Prostate gland (tissue), 2 donors: Measurements from ENCODE around the gene DSCAM. TPM values are rescaled to one million over a fixed set of nuclear protein-coding genes. Genes with fewer than 3 reads are reported as not detected.

ENCODE experiments used
- DNase-seq: peaks from one replicate; pipeline ENCODE4 v3.0.0-alpha.2; 2019; ENCODE audit warnings: low spot score
- H3K27ac ChIP-seq, 2 donors: fragments of 200-600 bp; sonication (generic); 2 replicates each; pipeline ENCODE4 v1.5.1; 2017 to 2019
- H3K27me3 ChIP-seq: fragments of 200-600 bp; sonication (generic); replicated peaks from 2 replicates; pipeline ENCODE4 v1.5.1; 2019; ENCODE audit not compliant: insufficient read depth
- H3K36me3 ChIP-seq, 2 donors: fragments of 200-600 bp; sonication (generic); 1 replicate in 1 of 2; 2 replicates in 1 of 2; pipeline versions ENCODE4 v1.5.1 to v1.8.1; 2017 to 2019
- H3K4me1 ChIP-seq: fragments of 200-600 bp; sonication (generic); replicated peaks from 2 replicates; pipeline ENCODE4 v1.5.1; 2019
- H3K4me3 ChIP-seq, 2 donors: fragments of 200-600 bp; sonication (generic); 2 replicates each; pipeline ENCODE4 v1.5.1; 2017 to 2019
- H3K9me3 ChIP-seq: fragments of 200-600 bp; sonication (generic); 2 replicates; pipeline ENCODE4 v1.5.1; 2017
- CTCF ChIP-seq, 4 experiments: fragments of 200-600 bp in 2 of 4; fragments of 450-650 bp in 2 of 4; sonication (generic) in 2 of 4; IDR thresholded peaks; 1 replicate in 3 of 4; 2 replicates in 1 of 4; pipeline ENCODE4 v1.5.1; 2016 to 2019; ENCODE audit warnings: antibody characterized with exemption in 4 of 4, mild to moderate bottlenecking in 2 of 4, moderate library complexity in 2 of 4
- POLR2A ChIP-seq: fragments of 450-650 bp; IDR thresholded peaks from one replicate; pipeline ENCODE4 v1.6.1; 2016; ENCODE audit warnings: antibody characterized with exemption, mild to moderate bottlenecking
- POLR2AphosphoS5 ChIP-seq: sonication (generic); formaldehyde crosslinking; IDR thresholded peaks from one replicate; pipeline ENCODE4 v1.6.1; 2017; ENCODE audit warnings: antibody characterized with exemption
- WGBS: methylation state at CpG from one replicate; pipeline ENCODE4 v1.1.5; 2018; 5-methylcytosine and 5-hydroxymethylcytosine counted together
- intact Hi-C: fragments of 100-400 bp; cut with DNase I; formaldehyde crosslinking; loops from one replicate; pipeline ENCODE4 v1.14.2; 2022
- microRNA-seq: library from miRNA; unstranded; fragments of <30 nt; microRNA quantifications from one replicate; pipeline ENCODE4, GENCODE V29; 2016
- small RNA-seq, 2 donors: library from RNA; depleted of rRNA; stranded (forward); fragments of <200 nt; gene quantifications; one replicate each; pipeline ENCODE3, GENCODE V24; 2016
- total RNA-seq, 2 donors: library from RNA; depleted of rRNA; stranded (reverse); fragments of >200 nt; gene quantifications; one replicate each; pipeline ENCODE4 v1.1.0, GENCODE V29; 2016

DSCAM gene
- total RNA-seq, 2 donors from 2014 or later, result under 0.01 to 1.6 TPM

DNA sequence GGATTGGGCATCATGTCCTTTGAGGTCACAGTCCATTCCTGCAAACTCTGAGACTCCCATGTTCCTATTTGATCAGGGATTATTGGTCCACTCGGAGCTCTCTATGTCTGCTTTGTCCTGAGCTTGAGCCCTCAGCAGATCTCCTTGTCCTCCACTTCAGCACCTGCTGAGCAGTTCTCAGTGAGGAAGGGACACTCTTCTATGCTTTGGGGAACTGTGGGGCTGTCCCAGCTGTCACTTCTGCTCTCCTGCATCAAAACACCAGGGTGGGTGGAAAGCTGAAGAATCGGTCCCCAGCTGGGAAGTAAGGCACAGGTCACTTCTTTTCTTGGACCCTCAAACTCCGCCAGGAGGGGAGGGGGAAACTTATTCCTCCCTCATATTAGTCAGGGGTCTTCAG lies 880.2 kb downstream of the DSCAM start:
- intact Hi-C loops, result no loop called here
- H3K4me1 ChIP-seq, result no peaks in the 10 kb centered on the region
- H3K27ac ChIP-seq, result no peak overlapping the region
- no peak for TF ChIP-seq POLR2A
- H3K36me3 ChIP-seq, result no peaks in the 10 kb centered on the region
- H3K27me3 ChIP-seq, result no peaks in the 10 kb centered on the region
- no peak overlapping the region for H3K4me3 ChIP-seq
- DNase-seq, result no peak
- 96% methylated on average over 3 of the region's 3 CpGs for WGBS
- no peaks in the 10 kb centered on the region for H3K9me3 ChIP-seq

DNA sequence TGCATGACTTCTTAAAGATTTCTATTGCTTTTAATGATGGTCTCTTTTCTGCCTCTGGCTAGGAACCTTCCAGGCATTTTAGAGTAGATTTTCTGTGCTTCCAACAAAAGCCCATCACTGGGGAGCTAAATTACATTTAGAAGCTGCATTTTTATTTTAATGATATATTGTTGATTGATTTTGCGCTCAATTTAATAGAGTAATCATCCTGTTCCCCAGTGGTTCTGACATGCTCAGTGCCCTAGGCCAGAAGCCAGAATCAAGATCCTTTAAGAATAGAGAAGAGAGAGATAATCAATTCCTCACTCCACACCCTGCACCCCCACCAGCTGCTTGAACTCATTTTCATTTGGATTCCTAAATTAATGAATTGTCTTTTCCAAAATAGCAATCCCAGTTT lies 881.9 kb downstream of the DSCAM start:
- no peaks in the 10 kb centered on the region for H3K4me1 ChIP-seq
- WGBS, result 42% methylated on average over 1 of the region's 1 CpG
- H3K36me3 ChIP-seq, result no peaks in the 10 kb centered on the region
- no peaks in the 10 kb centered on the region for H3K27me3 ChIP-seq
- no peak overlapping the region for H3K4me3 ChIP-seq
- H3K9me3 ChIP-seq, result no peaks in the 10 kb centered on the region
- DNase-seq, result no peak
- no peak overlapping the region for H3K27ac ChIP-seq
- intact Hi-C loops, result no loop called here
- no peak for TF ChIP-seq POLR2A
- TF ChIP-seq CTCF (IDR thresholded peaks at IDR 0.05), result no peak
- no peak for TF ChIP-seq POLR2AphosphoS5

DNA sequence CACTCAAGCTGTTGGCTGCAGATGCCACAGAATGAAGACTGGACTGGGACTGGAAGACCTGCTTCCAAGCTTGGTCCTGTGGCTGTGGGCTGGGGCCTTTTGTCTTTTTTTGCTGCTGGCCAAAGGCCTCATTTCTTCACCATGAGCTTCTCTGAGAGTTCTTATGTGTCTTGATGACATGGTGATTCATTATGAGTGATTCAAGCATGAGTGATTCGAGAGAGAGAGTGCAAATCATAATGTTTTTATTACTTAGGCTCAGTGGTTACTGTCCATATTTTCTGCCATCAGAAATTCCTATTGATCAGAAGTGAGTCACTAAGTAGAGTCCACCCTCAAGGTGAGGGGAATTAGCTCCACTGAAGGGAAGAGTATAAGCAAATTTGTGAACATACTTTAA lies 885.7 kb downstream of the DSCAM start:
- WGBS, result 74% methylated on average over 1 of the region's 1 CpG
- Histone ChIP-seq H3K9me3 (no peaks in the 10 kb centered on the region), H3K4me1 (no peaks in the 10 kb centered on the region), H3K4me3 (no peak overlapping the region), H3K27me3 (no peaks in the 10 kb centered on the region), H3K36me3 (no peaks in the 10 kb centered on the region), H3K27ac (no peak overlapping the region)
- intact Hi-C loops, result no loop called here
- no peak for DNase-seq
- no peak for TF ChIP-seq POLR2AphosphoS5
- TF ChIP-seq CTCF (IDR thresholded peaks at IDR 0.05), result no peak
- no peak for TF ChIP-seq POLR2A

Small RNAs within 50 kb of the gene (microRNA-seq; reads per million reads assigned to microRNA genes)
- not detected for gene MIR4760

Small RNAs within 50 kb of the gene (small RNA-seq; reads per million reads assigned to genes)
- gene MIR4760 (0 reads per million in 2 donors), gene RF00432 (0 reads per million in 2 donors)
